HG03066 (cell line): ENCODE data around the gene MTNR1A.
"Not testable (repeated sequence)": the region's sequence is repeated elsewhere in the genome, so short reads cannot be mapped to it uniquely, and the experiment has no call there.

Source experiments
- ATAC-seq: cut with Tn5 transposase; IDR thresholded peaks from one replicate; pipeline ENCODE4 v1.9.1; 2021; ENCODE audit warnings: low read depth; ENCODE audit not compliant: unreplicated experiment

Gene MTNR1A

DNA sequence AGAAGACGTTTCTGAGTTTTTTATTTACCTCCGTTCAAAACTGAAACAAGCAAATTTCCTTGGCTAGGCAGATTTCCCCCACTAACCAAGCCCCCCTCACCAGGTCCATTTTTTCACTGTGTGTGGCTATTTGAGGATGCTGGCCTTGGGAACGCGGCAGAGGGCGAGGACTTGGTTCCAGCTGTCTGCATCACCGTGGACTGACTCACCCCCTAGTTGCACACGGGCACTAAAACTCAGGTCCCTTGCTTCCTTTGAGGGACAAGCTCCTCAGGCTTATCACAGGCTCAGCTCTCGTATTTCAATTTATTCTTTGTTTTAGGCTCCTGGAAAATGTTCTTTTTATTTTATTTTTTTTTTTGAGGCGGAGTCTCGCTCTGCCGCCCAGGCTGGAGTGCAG is 8.4 kb upstream of the MTNR1A start:
- no peak for ATAC-seq

DNA sequence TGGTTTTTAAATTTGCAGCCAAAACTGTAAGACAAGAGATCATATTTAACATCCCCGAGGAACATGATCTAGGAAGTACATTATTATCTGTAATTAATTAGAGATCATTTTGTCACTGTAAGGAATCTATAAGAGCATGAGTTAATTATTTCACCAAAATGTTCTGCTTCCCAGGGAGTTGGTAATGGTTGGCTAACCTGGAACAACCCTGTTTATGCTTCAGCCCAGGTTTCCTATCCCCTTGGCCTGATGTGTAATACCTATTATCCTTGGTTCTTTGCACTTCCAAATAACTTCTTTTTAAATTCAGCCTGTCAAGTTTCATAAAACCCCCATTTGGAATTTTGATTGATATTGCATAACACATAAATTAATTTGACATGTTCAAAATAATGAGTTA is 6.4 kb upstream of the MTNR1A start:
- no peak for ATAC-seq

DNA sequence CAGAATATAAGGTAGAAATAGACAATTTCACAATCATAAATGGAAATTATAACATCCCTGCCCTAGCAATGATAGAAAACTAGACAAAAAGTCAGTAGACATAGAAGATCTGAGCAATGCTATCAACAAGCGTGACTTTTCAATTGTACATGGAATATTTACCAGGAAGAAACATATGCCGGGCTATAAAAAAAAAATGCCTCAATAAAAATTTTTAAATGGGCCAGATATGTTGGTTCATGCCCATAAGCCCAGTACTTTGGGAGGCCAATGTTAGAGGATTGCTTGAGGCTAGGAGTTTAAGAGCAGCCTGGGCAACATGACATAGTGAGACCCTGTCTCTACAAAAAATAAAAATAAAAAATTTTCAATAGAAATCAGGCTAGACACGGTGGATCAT is 5.3 kb upstream of the MTNR1A start:
- no peak for ATAC-seq

DNA sequence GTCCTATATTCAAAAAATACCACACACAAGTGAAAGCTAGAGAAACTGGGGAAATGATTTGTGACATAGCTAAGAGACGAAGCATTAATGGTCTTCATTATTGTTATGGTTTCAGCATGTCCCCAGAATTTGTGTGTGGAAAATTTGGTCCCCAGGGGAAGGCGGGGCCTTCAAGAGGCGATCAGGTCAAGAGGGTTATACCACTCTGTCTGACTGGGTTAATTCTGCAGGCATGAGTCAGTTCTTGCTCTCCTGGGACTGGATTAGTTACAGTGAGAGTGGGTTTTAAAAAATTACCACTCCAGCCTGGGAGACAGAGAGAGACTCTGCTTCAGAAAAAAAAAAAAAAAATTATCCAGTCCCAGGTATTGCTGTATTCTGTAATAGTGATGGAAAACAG is 2.1 kb upstream of the MTNR1A start:
- ATAC-seq: no peak

DNA sequence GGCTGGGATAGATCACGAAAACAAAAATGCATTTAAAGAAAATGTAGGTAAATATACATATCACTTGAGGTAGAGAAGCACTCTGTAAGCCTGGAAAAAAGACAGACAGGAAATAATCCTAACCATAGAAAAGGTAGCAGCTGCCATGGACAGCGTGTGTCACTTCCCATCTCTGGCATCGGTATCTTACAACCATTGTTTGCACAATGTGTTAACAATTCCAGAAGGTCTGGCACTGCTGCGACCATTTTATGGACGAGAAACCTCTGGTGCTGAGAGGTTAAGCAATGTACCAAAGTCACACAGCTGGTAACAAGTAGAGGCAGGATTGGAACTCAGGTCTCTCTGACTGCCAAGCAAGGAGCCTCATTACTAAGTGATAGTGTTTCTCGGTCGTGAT is 1.7 kb upstream of the MTNR1A start:
- ATAC-seq: no peak

DNA sequence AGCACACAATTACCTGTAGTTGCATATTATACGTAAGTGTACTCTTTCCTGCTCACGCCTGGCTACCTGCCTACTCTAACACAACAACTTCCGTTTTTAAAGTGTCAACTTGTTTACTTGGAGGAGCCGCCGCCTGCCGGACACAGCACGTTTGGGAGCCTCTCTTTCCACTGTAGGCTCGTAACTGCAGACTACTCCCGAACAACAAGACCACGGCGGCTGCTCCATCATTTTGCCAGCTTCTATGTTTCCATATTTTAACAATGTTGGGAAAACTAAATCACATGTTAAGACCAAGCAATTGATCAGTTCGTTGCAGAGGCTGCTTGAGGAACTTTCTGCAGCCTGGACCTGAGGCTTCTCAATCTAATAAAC is 841 bp downstream of the MTNR1A start:
- ATAC-seq: no peak

DNA sequence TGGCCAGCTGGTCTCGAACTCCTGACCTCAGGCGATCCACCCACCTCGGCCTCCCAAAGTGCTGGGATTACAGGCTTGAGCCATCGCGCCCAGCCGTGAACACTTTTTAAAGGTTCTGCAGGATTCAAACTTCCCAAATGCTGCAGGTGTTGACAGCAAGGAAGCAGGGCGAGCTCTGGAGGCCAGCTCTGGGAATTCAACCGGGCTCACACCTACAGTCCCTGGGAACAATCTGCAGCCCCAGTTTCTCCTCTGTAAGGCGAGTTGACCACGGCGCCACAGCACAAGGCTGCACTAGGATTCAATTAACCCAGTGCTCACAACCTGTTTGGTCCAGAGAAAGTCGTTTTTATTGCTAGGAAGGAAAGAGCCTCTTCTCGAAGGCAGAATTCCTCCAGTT is 1.6 kb downstream of the MTNR1A start:
- no peak for ATAC-seq

DNA sequence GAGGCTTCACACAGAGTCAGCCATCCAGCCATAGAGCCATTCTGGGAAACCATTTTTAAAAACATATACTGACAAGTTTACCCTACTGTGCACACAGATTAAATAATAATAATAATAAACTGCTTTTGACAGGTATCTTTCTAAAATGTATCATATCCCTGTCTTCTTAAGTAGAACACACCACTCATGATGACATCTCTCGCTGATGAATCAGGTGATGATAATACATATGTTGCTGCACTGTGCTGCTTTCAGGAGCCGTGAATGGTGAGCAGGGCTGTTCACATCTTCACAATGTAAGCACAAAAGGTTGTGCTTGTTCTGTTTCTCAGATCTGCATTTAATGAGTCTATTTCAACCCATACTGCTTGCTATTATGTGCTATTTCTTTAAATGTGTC is 3.5 kb downstream of the MTNR1A start:
- ATAC-seq: no peak

DNA sequence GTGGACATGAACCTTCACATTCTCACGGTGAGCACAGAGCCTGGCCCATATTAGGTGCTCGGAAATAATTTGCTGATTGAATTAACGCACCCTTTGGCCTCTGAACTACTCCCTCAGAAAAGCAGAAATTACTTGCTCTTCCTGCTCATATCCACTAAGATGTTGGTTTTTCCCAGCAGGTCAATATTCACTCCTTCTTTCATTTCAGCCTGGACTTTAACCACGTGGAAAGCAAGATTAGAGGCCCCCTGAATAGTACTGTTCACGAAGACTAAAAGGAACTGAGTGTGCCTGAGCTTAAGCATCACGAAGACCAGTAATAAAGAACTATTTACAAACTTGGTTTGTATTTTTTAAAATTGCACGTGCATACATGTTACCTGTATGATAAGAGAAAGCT is 9.9 kb downstream of the MTNR1A start:
- ATAC-seq: no peak

DNA sequence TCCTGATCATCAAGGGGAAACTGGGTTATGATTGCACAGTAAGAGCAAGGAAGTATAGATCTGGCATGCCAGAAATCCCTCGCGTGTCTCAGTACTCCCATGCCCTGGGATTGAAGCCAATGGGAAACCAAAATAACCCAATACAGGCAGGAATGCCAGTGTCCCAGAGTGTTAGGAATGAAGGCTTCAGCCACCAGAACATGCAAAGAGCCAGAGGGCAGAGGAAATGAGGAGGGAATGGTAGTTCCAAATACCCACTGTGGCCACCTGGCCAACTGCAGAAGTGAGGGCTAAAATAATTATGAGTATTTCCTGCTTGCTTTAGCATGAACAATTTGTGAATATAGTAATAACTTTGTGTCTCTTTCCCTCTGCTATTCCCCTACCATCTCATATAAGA is 12.2 kb downstream of the MTNR1A start:
- ATAC-seq: no peak

DNA sequence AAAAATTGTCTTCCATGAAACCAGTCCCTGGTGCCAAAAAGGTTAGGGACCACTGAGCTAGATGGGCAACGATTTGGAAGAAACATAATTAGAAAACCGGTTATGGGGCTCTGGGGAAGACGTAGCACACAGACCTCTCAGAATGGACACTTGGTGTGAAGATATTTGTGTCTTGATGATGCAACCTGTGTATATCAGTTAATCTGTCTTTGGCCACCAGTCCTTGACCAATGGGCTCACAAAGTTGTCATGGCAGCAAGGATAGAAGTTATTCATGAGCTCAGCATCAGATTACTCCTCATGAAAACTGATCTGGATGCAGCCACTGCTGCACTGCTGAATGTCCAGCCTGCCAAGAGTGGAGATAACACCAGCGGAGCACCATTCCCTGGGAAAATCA is 13.6 kb downstream of the MTNR1A start:
- no peak for ATAC-seq

DNA sequence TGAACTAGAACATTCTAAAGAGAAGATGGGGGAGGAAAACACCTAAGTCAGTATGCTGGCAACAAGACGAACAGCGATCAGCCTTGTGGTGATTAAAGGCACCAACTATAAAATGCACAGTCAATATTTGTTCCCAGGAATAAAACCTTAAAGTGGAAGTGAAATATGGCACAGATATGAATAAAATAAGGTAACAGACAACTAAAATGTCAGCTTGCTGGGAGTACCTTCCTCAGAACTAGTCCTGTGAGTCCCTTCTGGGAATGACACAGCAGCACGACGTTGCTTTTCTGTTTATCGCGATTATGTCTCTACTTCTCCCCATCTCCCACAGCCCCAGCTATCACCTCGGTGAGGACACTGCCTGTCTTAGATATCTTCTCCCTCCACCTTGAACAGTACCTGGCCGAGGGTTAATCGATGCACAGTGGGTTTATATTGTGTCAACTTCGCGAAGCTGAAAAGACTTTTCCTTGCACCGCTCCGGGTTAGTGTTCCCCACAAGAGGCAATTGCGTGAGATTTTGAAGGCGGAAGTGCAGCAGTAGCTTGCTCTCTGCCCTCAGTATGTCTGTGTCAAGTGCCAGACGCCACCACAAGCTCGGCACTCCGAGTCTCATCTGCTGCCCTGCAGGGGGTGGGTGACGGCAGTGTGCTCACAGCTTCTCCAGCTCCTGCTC is 17.4 kb downstream of the MTNR1A start:
- no peak for ATAC-seq

DNA sequence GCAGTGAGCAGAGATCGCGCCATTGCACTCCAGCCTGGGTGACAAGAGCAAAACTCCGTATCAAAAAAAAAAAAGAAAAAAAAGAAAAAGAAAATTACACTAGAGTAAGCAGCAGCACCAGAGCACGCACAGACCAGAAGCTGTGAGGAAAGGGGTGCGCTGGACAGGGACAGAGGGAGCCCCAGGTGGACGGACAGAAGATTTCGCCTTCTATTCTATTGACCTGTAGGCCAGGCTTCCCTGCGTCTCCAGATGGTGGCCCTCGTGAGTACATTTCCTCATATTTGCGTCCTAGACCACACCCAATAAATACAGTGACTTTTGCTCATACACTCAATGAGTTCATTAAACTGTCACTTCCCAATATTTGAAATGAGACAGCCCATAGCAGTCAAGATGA is 19.1 kb downstream of the MTNR1A start:
- ATAC-seq: no peak

DNA sequence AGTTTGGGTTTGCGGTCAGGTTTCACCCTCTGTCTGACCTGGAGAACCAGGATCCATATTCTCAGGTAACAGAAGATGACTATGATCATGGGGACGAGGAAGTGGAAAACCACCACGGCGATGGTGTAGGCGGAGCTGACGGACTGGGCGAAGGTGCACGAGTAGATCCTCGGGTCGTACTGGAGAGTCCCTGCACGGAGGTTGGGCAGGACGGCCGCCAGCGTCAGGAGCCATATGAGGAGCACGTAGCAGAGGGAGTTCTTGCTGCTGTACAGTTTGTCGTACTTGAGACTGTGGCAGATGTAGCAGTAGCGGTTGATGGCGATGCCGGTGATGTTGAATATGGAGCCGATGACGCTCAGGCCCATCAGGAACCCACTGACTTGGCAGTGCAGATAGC is 21.3 kb downstream of the MTNR1A start:
- ATAC-seq: no peak

DNA sequence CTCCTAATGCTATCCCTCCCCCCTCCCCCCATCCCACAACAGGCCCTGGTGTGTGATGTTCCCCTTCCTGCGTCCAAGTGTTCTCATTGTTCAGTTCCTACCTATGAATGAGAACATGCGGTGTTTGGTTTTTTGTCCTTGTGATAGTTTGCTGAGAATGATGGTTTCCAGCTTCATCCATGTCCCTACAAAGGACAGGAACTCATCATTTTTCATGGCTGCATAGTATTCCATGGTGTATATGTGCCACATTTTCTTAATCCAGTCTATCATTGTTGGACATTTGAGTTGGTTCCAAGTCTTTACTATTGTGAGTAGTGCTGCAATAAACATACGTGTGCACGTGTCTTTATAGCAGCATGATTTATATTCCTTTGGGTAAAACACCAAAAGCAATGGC is 31.4 kb downstream of the MTNR1A start:
- not testable (repeated sequence) for ATAC-seq

DNA sequence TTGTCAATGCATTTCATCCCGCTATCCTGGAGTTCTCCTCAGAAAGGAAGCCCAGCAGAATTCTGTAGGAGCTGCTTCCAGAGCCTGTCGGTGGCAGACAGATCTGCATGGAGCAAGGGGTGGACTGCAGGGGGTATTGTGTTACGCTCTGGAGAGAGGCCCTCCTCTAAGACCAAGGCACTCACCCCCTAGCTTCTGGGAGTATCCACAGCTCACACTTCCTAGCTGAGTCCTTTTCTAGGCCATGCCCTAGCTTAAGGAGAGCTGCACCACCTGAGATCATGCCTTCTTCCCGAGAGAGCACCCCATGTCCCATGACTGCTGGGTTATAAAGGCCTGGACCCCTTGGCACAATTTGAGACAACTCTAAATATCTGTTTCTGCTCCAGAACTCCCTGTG is 39.1 kb downstream of the MTNR1A start:
- ATAC-seq: no peak

DNA sequence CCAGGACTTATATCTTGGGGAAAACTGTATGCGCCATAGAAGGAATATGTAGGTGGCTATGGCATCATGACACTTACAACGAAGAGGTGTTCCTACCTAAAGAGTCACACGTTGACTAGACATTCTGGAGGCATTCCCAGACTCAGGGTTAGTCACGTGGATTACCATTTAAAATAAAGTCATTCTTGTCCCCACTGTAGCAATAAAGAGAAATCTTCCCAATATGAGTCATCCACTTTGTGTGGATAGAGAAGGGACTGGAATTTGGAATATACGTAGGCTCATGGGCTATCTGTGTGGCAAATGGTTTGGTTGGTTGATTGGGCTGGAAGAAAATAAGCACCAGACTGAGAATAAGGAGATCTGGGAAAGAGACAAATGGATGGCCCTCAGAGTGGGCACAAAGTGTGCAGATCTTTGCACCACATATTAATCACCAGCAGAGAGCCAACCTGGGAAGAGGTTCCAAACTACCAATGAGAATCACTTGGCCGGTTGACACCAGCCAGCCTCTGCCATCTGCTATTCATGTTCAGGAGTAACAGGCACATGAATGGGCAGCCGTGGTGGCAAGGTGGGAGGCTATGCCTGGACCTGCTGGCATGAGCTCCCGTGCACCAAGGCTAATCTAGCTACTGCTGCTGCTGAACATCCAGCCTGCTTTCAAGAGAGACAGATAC is 41.0 kb downstream of the MTNR1A start:
- no peak for ATAC-seq

DNA sequence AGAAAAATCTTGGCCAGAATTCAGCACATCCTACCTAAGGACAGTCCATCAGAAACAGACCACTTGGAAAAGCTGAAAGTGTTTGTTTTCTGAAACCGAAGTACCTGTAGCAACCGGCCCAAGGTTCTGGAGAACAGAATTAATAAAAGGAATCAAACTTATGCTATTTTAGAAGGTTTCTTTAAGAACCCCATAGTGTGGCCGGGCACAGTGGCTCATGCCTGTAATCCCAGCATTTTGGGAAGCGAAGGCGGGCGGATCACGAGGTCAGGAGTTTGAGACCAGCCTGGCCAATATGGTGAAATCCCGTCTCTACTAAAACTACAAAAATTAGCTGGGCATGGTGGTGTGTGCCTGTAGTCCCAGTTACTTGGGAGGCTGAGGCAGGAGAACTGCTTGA is 50.6 kb downstream of the MTNR1A start:
- not testable (repeated sequence) for ATAC-seq

DNA sequence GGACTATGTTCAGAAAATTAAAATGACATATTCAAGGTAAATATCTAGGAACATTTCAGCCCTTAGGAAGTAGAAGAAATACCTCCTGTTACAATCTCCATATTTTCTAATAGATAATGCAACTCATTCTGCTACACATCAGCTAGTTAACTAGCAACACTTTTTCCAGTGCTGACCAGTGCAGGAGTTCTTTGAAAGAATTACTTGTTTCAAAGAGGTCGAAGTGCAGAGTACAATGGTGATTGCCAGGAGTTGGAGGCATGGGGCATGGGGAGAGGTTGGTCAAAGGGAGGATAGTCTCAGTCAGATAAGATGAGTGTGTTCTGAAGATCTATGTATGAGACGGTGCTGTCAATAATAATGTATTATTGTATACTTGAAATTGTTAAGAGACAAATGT is 53.1 kb downstream of the MTNR1A start:
- ATAC-seq: no peak

DNA sequence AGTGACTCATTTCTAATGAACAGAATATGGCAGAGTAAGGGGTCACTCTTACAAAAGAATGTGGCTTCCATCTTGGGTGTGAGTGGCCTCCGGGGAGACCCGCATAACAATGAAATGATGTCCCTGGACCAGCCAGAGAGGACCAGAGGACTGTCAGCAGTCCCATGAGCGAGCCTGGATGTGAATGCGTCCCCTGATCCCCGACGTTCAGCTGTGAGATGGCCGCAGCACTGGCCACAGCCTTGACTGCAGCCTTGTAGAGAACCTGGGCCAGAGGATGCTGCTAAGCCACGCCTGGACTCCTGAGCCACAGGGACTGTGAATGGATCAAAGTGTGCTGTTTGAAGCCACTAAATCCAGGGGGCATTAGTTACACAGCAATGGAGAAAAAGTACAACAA is 53.8 kb downstream of the MTNR1A start:
- ATAC-seq: no peak

DNA sequence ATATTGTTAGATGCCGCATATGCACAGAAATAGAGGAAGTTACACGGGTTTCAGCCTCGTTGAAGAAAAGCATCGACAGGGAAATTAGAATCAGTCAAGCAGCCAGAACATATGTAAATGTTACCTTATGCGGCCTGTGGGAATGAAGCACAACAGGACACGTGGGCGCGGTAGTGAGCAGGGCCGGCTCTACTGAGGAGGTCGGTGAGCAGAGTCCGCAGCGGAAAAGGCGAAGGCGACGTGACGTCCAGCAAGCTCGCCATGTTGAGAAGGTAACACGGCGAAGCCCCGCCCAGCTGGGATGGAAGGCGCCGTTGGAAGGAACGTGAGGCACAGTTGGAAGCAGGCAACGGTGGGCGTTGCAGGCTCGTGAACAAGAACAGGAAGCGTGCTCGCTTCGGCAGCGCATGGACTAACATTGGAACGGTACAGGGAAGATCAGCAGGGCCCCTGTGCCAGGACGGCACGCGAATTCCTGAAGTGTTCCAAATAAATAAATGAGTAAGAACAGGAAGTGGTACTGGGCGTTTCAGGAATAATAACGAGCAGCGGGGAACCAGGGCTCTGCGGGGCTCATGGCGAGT is 54.6 kb downstream of the MTNR1A start:
- ATAC-seq: no peak

DNA sequence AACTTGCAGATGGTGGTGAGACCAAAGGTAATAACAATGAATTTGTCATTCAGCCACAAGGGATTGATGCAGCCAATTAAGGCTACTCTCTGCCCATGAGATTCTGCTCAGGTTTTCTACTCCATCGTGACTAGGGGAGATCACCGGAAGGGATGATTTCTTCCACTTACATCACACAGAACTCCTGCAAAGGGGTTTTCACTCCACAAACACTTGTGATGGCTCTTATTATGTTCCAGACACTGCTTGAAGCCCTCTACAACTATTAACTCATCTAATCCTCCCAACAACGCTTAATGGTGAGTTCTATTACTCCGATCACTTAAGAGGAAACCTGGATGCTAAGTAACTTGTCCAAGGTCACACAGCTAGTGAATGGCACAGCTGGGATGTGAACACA is 55.9 kb downstream of the MTNR1A start:
- ATAC-seq: no peak
